Sigmoid colon (tissue), 4 donors: ENCODE data around the gene SRP68.

Experiments used
- POLR2AphosphoS5 ChIP-seq, 4 donors: sonication (generic); formaldehyde crosslinking; IDR thresholded peaks; one replicate each; pipeline ENCODE4 v1.6.1; 2017; ENCODE audit warnings: antibody characterized with exemption in 4 of 4
- TF ChIP-seq, protein P1 (sequence below), 4 experiments: fragments of 450-650 bp in 3 of 4; fragments of 200-600 bp in 1 of 4; IDR thresholded peaks; one replicate each; pipeline ENCODE4 v1.5.1; 2016 to 2019; ENCODE audit warnings: antibody characterized with exemption in 4 of 4, mild to moderate bottlenecking in 3 of 4, moderate library complexity in 2 of 4

DNA sequence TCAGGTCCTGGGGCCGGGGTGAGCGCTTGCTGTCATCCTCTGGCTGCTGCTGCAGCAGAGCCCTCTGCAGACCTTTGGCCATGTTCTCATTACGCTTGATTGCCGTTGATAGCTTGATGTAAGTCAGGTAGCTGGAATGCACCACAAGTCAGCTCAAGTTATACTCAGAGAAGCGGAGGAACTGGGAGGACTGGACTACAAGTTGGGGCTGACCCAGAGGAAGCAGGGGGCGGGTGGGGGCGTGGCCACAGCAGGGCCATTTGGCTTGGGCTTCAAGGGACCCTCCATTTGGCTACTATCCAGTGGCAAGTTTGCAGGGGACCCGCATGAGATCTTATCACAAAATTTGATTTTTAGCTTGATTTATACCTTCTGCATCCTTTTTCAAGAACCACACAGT lies 26.3 kb downstream of the SRP68 start:
- TF ChIP-seq, protein P1, sequence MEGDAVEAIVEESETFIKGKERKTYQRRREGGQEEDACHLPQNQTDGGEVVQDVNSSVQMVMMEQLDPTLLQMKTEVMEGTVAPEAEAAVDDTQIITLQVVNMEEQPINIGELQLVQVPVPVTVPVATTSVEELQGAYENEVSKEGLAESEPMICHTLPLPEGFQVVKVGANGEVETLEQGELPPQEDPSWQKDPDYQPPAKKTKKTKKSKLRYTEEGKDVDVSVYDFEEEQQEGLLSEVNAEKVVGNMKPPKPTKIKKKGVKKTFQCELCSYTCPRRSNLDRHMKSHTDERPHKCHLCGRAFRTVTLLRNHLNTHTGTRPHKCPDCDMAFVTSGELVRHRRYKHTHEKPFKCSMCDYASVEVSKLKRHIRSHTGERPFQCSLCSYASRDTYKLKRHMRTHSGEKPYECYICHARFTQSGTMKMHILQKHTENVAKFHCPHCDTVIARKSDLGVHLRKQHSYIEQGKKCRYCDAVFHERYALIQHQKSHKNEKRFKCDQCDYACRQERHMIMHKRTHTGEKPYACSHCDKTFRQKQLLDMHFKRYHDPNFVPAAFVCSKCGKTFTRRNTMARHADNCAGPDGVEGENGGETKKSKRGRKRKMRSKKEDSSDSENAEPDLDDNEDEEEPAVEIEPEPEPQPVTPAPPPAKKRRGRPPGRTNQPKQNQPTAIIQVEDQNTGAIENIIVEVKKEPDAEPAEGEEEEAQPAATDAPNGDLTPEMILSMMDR (IDR thresholded peaks at IDR 0.05), result no peak
- TF ChIP-seq POLR2AphosphoS5 (IDR thresholded peaks at IDR 0.05), result no peak
